ENCODE results near the gene NRIP2. TPM values are rescaled to one million over a fixed set of nuclear protein-coding genes. Genes with fewer than 3 reads are reported as not detected.

NRIP2 gene
- total RNA-seq, 2 experiments from 2014 or later, result not detected

- CTCF ChIA-PET, result interaction anchor here (1.2 kb wide), 1 partner anchor 254 kb away, joined by 4 read pairs; no protein-coding TSS in a partner anchor
- POLR2A ChIA-PET, result no interaction called here
These were observed 15.0 kb downstream of the NRIP2 start for GRCh38 chr12:2819810-2820209.

GRCh38 chr12:2813214-2814185 lies 21.3 kb downstream of the NRIP2 start:
- ChIA-PET POLR2A (interaction anchor here (0.7 kb wide), 1 partner anchor 63 kb away, joined by 3 read pairs; the partner anchor contains the start of genes FOXM1 and RHNO1), CTCF (interaction anchor here (0.8 to 2.0 kb wide), 6 partner anchors 16 to 130 kb away, joined by 3 to 6 read pairs (median 3); no protein-coding TSS in a partner anchor)

DNA sequence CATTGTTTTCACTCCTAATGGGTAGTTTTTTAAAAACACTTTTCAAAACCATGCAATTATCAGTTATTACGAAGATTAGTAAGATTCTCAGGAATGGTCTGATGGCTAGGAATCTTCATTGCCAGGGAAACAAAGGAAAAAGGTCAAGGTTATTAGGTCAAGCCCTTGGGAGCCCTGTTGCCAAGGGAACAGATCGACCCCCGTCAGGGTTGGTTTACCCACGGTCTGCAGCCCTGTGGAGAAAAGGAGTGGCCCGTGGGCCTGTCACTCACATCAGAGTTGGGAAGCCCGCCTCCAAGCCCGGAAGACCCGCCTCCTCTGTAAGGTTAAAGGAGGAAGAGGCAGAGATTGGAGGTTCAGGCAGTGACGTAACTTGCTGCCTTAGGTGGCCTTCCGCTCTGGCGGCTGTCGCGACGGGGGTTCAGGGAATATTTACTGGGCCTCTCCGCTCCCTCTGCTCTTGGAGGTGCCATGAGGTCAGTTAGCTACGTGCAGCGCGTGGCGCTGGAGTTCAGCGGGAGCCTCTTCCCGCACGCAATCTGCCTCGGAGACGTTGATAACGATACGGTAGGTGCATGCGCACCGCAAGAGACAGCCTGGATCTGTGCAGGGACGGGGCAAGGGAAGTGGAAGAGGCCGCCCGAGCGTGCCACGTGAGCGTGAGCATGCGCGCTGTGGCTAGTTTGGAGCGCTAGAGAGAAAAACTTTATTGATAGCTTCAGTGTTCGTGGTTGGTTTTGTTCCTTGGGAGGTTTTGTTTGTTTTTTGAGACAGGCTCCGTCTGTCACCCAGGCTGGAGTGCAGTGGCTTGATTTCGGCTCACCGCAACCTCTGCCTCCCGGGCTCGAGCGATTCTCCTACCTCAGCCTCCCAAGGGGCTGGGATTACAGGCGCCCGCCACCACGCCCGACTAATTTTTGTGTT lies 22.3 kb downstream of the NRIP2 start, which contains the start of gene ITFG2:
Gene ITFG2, plus strand, starts transcription at position 379 of the 924 bp plus-strand sequence. Its CDS starts 93 bp downstream, at position 472.
- CTCF ChIA-PET, result interaction anchor here (0.9 to 2.0 kb wide), 5 partner anchors 15 to 66 kb away, joined by 3 to 6 read pairs (median 3); no protein-coding TSS in a partner anchor
- POLR2A ChIA-PET, result interaction anchor here (0.7 to 0.9 kb wide), 2 partner anchors 18 to 64 kb away, joined by 3 to 5 read pairs; partner anchors contain the start of genes FKBP4, FOXM1 and RHNO1

- POLR2A ChIA-PET, result interaction anchor here (1.4 kb wide), 1 partner anchor 16 kb away, joined by 4 read pairs; no protein-coding TSS in a partner anchor
These were observed 23.0 kb downstream of the NRIP2 start for GRCh38 chr12:2811801-2812200.

GRCh38 chr12:2806700-2807099 lies 28.1 kb downstream of the NRIP2 start:
- CTCF ChIA-PET, result no interaction called here
- POLR2A ChIA-PET, result no interaction called here

More at GRCh38 chr12:2811801-2812200, 23.0 kb downstream of the NRIP2 start:
- CTCF ChIA-PET, result interaction anchor here (1.2 kb wide), 1 partner anchor 16 kb away, joined by 4 read pairs; no protein-coding TSS in a partner anchor

DNA sequence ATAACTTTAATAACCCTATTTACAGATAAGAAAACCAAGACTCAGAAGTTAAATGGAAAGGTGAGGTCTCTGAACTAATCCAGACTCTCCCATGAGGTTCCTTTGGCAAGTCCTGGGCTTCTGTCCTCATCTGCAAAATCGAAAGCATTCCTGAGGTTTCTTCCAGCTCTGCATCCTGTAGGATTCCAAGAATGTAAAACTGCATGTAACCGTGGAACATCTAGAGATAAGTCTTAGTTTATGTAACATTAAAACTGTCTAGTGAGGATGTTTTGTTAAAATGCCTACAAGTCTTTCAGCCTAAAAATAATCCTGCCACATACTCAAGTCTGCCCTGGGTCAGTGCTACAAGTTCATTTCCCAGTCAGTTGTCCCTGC lies 29.7 kb downstream of the NRIP2 start:
- ChIA-PET CTCF (no interaction called here), POLR2A (interaction anchor here (1.1 to 1.7 kb wide), 2 partner anchors 9 to 10 kb away, joined by 3 to 4 read pairs; partner anchors contain the start of gene FKBP4)

- POLR2A ChIA-PET, result interaction anchor here (1.7 kb wide), 1 partner anchor 8 kb away, joined by 3 read pairs; no protein-coding TSS in a partner anchor
- CTCF ChIA-PET, result interaction anchor here (0.5 kb wide), 1 partner anchor 43 kb away, joined by 3 read pairs; no protein-coding TSS in a partner anchor
These were observed 30.3 kb downstream of the NRIP2 start for GRCh38 chr12:2804393-2805142.

- CTCF ChIA-PET, result no interaction called here
- POLR2A ChIA-PET, result interaction anchor here (1.7 kb wide), 1 partner anchor 8 kb away, joined by 3 read pairs; no protein-coding TSS in a partner anchor
These were observed 31.0 kb downstream of the NRIP2 start for GRCh38 chr12:2803635-2804392.

DNA sequence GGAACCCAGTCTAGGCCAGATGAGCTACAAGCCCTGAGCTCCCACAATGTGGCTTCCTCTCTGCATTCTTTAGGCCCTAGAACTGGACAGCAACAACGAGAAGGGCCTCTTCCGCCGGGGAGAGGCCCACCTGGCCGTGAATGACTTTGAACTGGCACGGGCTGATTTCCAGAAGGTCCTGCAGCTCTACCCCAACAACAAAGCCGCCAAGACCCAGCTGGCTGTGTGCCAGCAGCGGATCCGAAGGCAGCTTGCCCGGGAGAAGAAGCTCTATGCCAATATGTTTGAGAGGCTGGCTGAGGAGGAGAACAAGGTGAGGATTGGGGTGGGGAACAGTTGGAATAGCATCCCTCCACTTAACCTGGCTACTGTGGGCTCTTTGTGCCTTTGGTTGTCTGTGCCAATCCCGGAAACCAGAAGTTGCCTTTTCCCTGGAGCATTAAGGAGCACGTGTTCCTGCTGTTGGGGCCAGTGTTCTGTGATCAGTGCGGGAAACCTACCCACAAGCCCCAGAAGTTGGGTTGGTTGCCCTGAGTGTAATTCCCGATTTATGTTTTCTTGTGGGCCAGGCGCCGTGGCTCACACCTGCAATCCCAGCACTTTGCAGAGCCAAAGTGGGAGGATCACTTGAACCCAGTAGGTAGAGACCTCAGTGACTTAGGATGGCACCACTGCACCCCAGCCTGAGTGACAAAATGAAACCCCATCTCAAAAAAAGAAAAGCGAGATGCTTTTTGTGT lies 33.6 kb downstream of the NRIP2 start:
- CTCF ChIA-PET, result no interaction called here

GRCh38 chr12:2800046-2800570 lies 34.7 kb downstream of the NRIP2 start:
- POLR2A ChIA-PET, result no interaction called here
- CTCF ChIA-PET, result no interaction called here

More for the DNA sequence above, 33.6 kb downstream of the NRIP2 start:
- POLR2A ChIA-PET, result interaction anchor here (0.8 kb wide), 1 partner anchor 9 kb away, joined by 3 read pairs; no protein-coding TSS in a partner anchor

GRCh38 chr12:2797721-2798418 lies 37.0 kb downstream of the NRIP2 start:
- POLR2A ChIA-PET, result no interaction called here
- CTCF ChIA-PET, result interaction anchor here (1.2 kb wide), 1 partner anchor 16 kb away, joined by 3 read pairs; no protein-coding TSS in a partner anchor

DNA sequence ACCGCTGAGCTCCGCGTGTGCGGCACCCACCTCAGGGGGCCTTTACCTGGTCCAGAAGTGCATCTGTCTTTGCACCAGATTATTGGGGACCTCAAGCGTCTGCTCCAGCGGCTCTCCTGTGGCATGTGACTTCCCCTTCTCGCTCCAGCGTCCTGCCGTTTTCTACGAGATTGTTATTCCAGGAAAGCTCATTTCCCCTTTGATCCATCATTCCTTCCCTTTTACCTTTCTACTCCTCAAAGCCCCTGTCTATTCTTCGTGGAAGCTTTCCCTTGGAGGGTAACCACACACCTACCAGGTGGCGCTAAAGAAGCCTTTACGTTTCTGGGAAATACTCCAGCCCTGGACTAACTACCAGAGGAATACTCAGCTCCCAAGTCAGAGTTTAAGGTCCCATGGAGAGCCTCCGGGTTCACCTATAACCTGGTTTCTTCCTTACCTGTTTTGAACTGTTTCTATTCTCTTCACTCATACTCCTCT lies 38.6 kb downstream of the NRIP2 start:
- ChIA-PET CTCF (interaction anchor here (1.0 to 3.4 kb wide), 4 partner anchors 12 to 105 kb away, joined by 4 to 17 read pairs (median 6); partner anchors contain the start of gene ITFG2), POLR2A (interaction anchor here (0.6 to 1.9 kb wide), 6 partner anchors 8 to 1488 kb away, joined by 3 to 4 read pairs (median 4); partner anchors contain the start of genes FOXM1 and RHNO1)

- POLR2A ChIA-PET, result interaction anchor here (0.6 to 1.9 kb wide), 8 partner anchors 9 to 1489 kb away, joined by 3 to 5 read pairs (median 4); partner anchors contain the start of genes FOXM1, ITFG2 and RHNO1
These were observed 39.3 kb downstream of the NRIP2 start for GRCh38 chr12:2795291-2796186.

GRCh38 chr12:2794736-2795289 lies 40.0 kb downstream of the NRIP2 start, which contains the start of gene FKBP4:
Gene FKBP4, plus strand, starts transcription at chr12:2794970. Its CDS starts 170 bp downstream, at chr12:2795140.
- POLR2A ChIA-PET, result interaction anchor here (1.2 to 1.9 kb wide), 4 partner anchors 11 to 103 kb away, joined by 4 to 7 read pairs (median 4); partner anchors contain the start of genes FOXM1, ITFG2 and RHNO1
- CTCF ChIA-PET, result interaction anchor here (0.6 to 3.4 kb wide), 4 partner anchors 11 to 112 kb away, joined by 4 to 17 read pairs (median 6); no protein-coding TSS in a partner anchor

More at GRCh38 chr12:2795291-2796186, 39.3 kb downstream of the NRIP2 start:
- CTCF ChIA-PET, result interaction anchor here (1.0 to 3.4 kb wide), 5 partner anchors 11 to 112 kb away, joined by 4 to 17 read pairs (median 6); partner anchors contain the start of gene ITFG2

All from activated CD8-positive, alpha-beta memory T cell treated with anti-CD3 and anti-CD28 coated beads for 36 hours (primary cell).